HEK293T (cell line): Measurements from ENCODE around the gene FOXK2.
"Not testable (repeated sequence)": the region's sequence is repeated elsewhere in the genome, so short reads cannot be mapped to it uniquely, and the experiment has no call there.

Experiments used
- FOXA1 ChIP-seq: fragments of 450-650 bp; IDR thresholded peaks from 2 replicates; pipeline ENCODE4 v1.6.1; 2016; ENCODE audit warnings: mild to moderate bottlenecking
- FOXK2 ChIP-seq: fragments of 450-650 bp; IDR thresholded peaks from 2 replicates; pipeline ENCODE4 v1.6.1; 2016; ENCODE audit warnings: mild to moderate bottlenecking
- FOXM1 ChIP-seq: fragments of 450-650 bp; IDR thresholded peaks from 2 replicates; pipeline ENCODE4 v1.6.1; 2017; ENCODE audit warnings: mild to moderate bottlenecking, borderline replicate concordance
- SUZ12 ChIP-seq: fragments of 450-650 bp; IDR thresholded peaks from 2 replicates; pipeline ENCODE4 v1.6.1; 2016; ENCODE audit warnings: mild to moderate bottlenecking
- ZNF384 ChIP-seq: fragments of 450-650 bp; IDR thresholded peaks from 2 replicates; pipeline ENCODE4 v1.6.1; 2016

GRCh38 chr17:82575581-82576221, 56.2 kb downstream of the FOXK2 start:
- TF ChIP-seq FOXA1, FOXK2, SUZ12, ZNF384, FOXM1: not testable (repeated sequence)
